Testis (tissue), 2 donors: ENCODE measurements around the gene SLC10A6.

ENCODE experiments used
- CTCF ChIP-seq, 3 experiments: fragments of 450-650 bp in 2 of 3; fragments of 200-600 bp in 1 of 3; sonication (generic) in 1 of 3; IDR thresholded peaks; one replicate each; pipeline ENCODE4 v1.5.1; 2016 to 2019; ENCODE audit warnings: antibody characterized with exemption in 3 of 3, mild to moderate bottlenecking in 2 of 3, moderate library complexity in 1 of 3
- POLR2A ChIP-seq: fragments of 450-650 bp; IDR thresholded peaks from one replicate; pipeline ENCODE4 v1.6.1; 2017; ENCODE audit warnings: antibody characterized with exemption, mild to moderate bottlenecking, moderate library complexity

- TF ChIP-seq CTCF (IDR thresholded peaks at IDR 0.05) = no peak
- no peak for TF ChIP-seq POLR2A
Measured at GRCh38 chr4:86876894-86877685, 27.9 kb upstream of the SLC10A6 start.
